Testis (tissue), 3 donors: Measurements from ENCODE around the gene DDIAS. TPM values are rescaled to one million over a fixed set of nuclear protein-coding genes. Genes with fewer than 3 reads are reported as not detected.

Experiments used
- DNase-seq: peaks from one replicate; pipeline ENCODE4 v3.0.0-alpha.2; 2019
- H3K27ac ChIP-seq, 2 donors: fragments of 200-600 bp; sonication (generic); one replicate each; pipeline ENCODE4 v1.5.1; 2019
- H3K27me3 ChIP-seq: fragments of 200-600 bp; sonication (generic); one replicate; pipeline ENCODE4 v1.5.1; 2019
- H3K36me3 ChIP-seq: fragments of 200-600 bp; sonication (generic); one replicate; pipeline ENCODE4 v1.5.1; 2017; ENCODE audit warnings: low read depth; ENCODE audit errors: missing control alignments
- H3K4me1 ChIP-seq: fragments of 200-600 bp; sonication (generic); one replicate; pipeline ENCODE4 v1.5.1; 2019
- H3K4me3 ChIP-seq, 2 donors: fragments of 200-600 bp; sonication (generic); one replicate each; pipeline ENCODE4 v1.5.1; 2017 to 2019
- H3K9me3 ChIP-seq: fragments of 200-600 bp; sonication (generic); one replicate; pipeline ENCODE4 v1.5.1; 2017
- POLR2A ChIP-seq: fragments of 450-650 bp; IDR thresholded peaks from one replicate; pipeline ENCODE4 v1.6.1; 2017; ENCODE audit warnings: antibody characterized with exemption, mild to moderate bottlenecking, moderate library complexity
- WGBS, 2 donors: methylation state at CpG; one replicate each; pipeline ENCODE4 v1.1.5; 2018; 5-methylcytosine and 5-hydroxymethylcytosine counted together
- intact Hi-C: fragments of 100-400 bp; cut with DNase I; formaldehyde crosslinking; loops from one replicate; pipeline ENCODE4 v1.15.1; 2023; ENCODE audit warnings: low total_unique reads
- polyA plus RNA-seq: library from polyadenylated mRNA; stranded (reverse); fragments of 350-450 nt; fragmentation: Illumina TruSeq; extraction: RNeasy Lipid Tissue Mini Kit (QIAGEN cat#74804); gene quantifications from one replicate; pipeline ENCODE4 v1.2.3, GENCODE V29; 2014; ENCODE audit warnings: low read depth, low replicate concordance; ENCODE audit not compliant: insufficient read depth
- total RNA-seq, 2 donors: library from RNA; depleted of rRNA; stranded (reverse); fragments of >200 nt; gene quantifications; one replicate each; pipeline ENCODE4 v1.2.3, GENCODE V29; 2016
- TF ChIP-seq, protein P1 (sequence below), 3 experiments: fragments of 450-650 bp in 2 of 3; fragments of 200-600 bp in 1 of 3; sonication (generic) in 1 of 3; IDR thresholded peaks; one replicate each; pipeline ENCODE4 v1.5.1; 2016 to 2019; ENCODE audit warnings: antibody characterized with exemption in 3 of 3, mild to moderate bottlenecking in 2 of 3, moderate library complexity in 1 of 3

Gene DDIAS
- total and polyA plus RNA-seq, 3 donors from 2014 or later, result 11.8 to 14.6 (median 13.4) TPM

- DNase-seq, result no peak
- Histone ChIP-seq H3K9me3 (no peaks in the 10 kb centered on the region), H3K36me3 (no peaks in the 10 kb centered on the region), H3K27me3 (no peaks in the 10 kb centered on the region), H3K4me3 (no peak overlapping the region), H3K27ac (no peak overlapping the region), H3K4me1 (no peaks in the 10 kb centered on the region)
- TF ChIP-seq, protein P1, sequence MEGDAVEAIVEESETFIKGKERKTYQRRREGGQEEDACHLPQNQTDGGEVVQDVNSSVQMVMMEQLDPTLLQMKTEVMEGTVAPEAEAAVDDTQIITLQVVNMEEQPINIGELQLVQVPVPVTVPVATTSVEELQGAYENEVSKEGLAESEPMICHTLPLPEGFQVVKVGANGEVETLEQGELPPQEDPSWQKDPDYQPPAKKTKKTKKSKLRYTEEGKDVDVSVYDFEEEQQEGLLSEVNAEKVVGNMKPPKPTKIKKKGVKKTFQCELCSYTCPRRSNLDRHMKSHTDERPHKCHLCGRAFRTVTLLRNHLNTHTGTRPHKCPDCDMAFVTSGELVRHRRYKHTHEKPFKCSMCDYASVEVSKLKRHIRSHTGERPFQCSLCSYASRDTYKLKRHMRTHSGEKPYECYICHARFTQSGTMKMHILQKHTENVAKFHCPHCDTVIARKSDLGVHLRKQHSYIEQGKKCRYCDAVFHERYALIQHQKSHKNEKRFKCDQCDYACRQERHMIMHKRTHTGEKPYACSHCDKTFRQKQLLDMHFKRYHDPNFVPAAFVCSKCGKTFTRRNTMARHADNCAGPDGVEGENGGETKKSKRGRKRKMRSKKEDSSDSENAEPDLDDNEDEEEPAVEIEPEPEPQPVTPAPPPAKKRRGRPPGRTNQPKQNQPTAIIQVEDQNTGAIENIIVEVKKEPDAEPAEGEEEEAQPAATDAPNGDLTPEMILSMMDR (IDR thresholded peaks at IDR 0.05), result peak; percentile 56 to 92 (median 68)
- TF ChIP-seq POLR2A, result no peak
- intact Hi-C loops, result no loop called here
These were observed 25.8 kb downstream of the DDIAS start for GRCh38 chr11:82927264-82927880.

GRCh38 chr11:82929121-82929520, 27.6 kb downstream of the DDIAS start:
- Histone ChIP-seq H3K9me3 (no peaks in the 10 kb centered on the region), H3K36me3 (no peaks in the 10 kb centered on the region), H3K27ac (no peak overlapping the region), H3K4me3 (no peak overlapping the region), H3K4me1 (no peaks in the 10 kb centered on the region), H3K27me3 (no peaks in the 10 kb centered on the region)
- intact Hi-C loops, result no loop called here
- 94 to 96% methylated on average over 10 of the region's 10 CpGs for WGBS, 2 donors
- TF ChIP-seq, protein P1 (IDR thresholded peaks at IDR 0.05), result no peak
- no peak for TF ChIP-seq POLR2A
- DNase-seq, result no peak

- Histone ChIP-seq H3K9me3 (no peaks in the 10 kb centered on the region), H3K4me3 (no peak overlapping the region), H3K27me3 (no peaks in the 10 kb centered on the region), H3K27ac (no peak overlapping the region), H3K36me3 (no peaks in the 10 kb centered on the region), H3K4me1 (no peaks in the 10 kb centered on the region)
- intact Hi-C loops, result no loop called here
- DNase-seq, result no peak
- WGBS, 2 donors, result 81 to 90% methylated on average over 3 of the region's 3 CpGs
- TF ChIP-seq POLR2A, result no peak
- TF ChIP-seq, protein P1 (IDR thresholded peaks at IDR 0.05), result no peak
These were observed 28.7 kb downstream of the DDIAS start for GRCh38 chr11:82930229-82930628.

GRCh38 chr11:82930734-82931133, 29.2 kb downstream of the DDIAS start:
- no peaks in the 10 kb centered on the region for H3K4me1 ChIP-seq
- TF ChIP-seq, protein P1 (IDR thresholded peaks at IDR 0.05), result no peak
- no peak for TF ChIP-seq POLR2A
- no peaks in the 10 kb centered on the region for H3K9me3 ChIP-seq
- 78 to 82% methylated on average over 2 of the region's 2 CpGs for WGBS, 2 donors
- H3K27me3 ChIP-seq, result no peaks in the 10 kb centered on the region
- no peaks in the 10 kb centered on the region for H3K36me3 ChIP-seq
- no peak overlapping the region for H3K27ac ChIP-seq
- no peak for DNase-seq
- intact Hi-C loops, result no loop called here
- no peak overlapping the region for H3K4me3 ChIP-seq

DNA sequence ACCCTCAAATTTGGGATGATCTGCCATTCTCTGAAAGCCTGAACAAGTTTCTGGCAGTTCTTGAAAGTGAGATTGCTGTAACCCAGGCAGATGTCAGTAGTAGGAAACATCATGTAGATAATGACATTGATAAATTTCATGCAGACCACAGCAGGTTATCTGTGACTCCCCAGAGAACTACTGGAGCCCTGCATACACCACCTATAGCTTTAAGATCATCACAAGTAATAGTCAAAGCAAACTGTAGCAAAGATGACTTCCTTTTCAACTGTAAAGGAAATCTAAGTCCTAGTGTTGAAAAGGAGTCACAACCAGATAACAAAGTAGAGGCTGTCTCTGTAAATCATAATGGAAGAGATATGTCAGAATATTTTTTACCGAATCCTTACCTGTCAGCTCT, 31.0 kb downstream of the DDIAS start:
- Histone ChIP-seq H3K36me3 (no peaks in the 10 kb centered on the region), H3K9me3 (no peaks in the 10 kb centered on the region), H3K4me1 (no peaks in the 10 kb centered on the region), H3K4me3 (no peak overlapping the region), H3K27me3 (no peaks in the 10 kb centered on the region), H3K27ac (no peak overlapping the region)
- intact Hi-C loops, result no loop called here
- WGBS, 2 donors, result 90 to 92% methylated on average over 1 of the region's 1 CpG
- TF ChIP-seq POLR2A, result no peak
- TF ChIP-seq, protein P1 (IDR thresholded peaks at IDR 0.05), result no peak
- no peak for DNase-seq
